ENCODE data around the gene DMBT1.

The DMBT1 gene

DNA sequence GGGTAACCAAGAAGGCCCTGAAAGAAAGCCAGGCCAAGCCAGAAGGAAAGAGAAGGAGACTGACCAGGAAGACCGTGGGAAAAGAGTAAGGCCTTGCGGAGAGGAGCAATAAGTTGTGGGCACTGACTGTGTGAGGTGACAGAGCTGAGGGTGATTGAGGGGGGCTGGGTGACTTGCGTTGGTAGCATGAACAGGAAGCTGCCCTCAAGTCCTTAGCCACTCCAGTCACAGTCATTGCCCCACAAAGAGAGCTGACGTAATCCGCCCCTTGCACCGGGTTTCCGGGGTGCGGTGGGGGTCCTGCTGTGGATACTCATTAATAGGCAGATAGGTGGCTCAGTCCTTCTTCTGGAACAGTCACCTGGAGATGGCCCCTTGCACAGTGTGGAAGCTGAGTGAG is 16.1 kb upstream of the DMBT1 start:
- DNase-seq: no peak
- in situ Hi-C loops (cut with MboI; ENCODE audit: low pct_unique_long_range_greater_than_20kb, low sequenced_read_pairs): no loop called here

- in situ Hi-C loops (cut with MboI; ENCODE audit: low pct_unique_long_range_greater_than_20kb, low sequenced_read_pairs): no loop called here
- no peak for DNase-seq
Measured at GRCh38 chr10:122546242-122546641, 14.3 kb upstream of the DMBT1 start.

- no peak for DNase-seq
Measured at GRCh38 chr10:122548407-122549085, 12.0 kb upstream of the DMBT1 start.

DNA sequence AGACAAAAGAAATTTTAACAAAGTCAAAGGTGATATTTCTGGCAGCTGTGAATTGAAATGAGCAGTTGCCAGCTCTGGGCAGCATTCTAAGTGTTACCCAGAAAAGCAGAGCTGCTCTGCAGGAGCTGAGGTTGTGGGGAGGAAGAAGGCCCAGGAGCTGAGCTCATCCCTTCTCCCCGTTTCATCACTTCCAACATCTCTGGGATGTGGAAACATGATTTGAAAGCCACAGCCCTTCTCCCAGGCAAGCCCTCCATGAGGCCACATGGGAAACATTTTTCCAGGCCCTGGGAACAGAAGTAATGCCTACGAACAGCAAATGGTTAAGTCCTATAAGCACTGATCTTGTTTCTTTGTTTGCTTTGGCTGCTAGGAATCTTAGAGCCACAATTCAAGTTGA is 10.9 kb upstream of the DMBT1 start:
- in situ Hi-C loops (cut with MboI; ENCODE audit: low pct_unique_long_range_greater_than_20kb, low sequenced_read_pairs): no loop called here
- DNase-seq: no peak

More at GRCh38 chr10:122548407-122549085, 12.0 kb upstream of the DMBT1 start:
- in situ Hi-C loops (cut with MboI; ENCODE audit: low pct_unique_long_range_greater_than_20kb, low sequenced_read_pairs): no loop called here

GRCh38 chr10:122550427-122550826 is 10.1 kb upstream of the DMBT1 start:
- DNase-seq: no peak
- in situ Hi-C loops (cut with MboI; ENCODE audit: low pct_unique_long_range_greater_than_20kb, low sequenced_read_pairs): no loop called here

DNA sequence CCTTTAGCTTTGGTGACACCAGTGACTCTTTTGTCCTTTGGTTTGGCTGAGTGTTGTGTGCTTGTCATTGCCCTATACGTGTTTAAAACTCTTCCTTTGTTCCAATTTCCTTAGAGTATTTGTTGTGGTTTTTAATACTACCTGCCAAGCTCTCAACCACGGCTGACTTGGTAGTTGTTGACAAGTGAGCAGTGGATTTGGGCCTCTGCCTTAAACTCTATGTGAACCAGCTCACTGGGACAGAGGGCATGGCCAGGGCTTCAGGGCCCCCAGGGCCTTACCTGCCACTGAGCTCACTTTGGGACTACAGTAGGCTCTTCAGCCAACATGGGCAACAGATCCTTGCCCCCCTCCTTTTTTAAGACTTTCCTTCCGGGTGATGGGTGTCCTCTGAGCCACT is 9.6 kb upstream of the DMBT1 start:
- in situ Hi-C loops (cut with MboI; ENCODE audit: low pct_unique_long_range_greater_than_20kb, low sequenced_read_pairs): no loop called here
- DNase-seq: no peak

DNA sequence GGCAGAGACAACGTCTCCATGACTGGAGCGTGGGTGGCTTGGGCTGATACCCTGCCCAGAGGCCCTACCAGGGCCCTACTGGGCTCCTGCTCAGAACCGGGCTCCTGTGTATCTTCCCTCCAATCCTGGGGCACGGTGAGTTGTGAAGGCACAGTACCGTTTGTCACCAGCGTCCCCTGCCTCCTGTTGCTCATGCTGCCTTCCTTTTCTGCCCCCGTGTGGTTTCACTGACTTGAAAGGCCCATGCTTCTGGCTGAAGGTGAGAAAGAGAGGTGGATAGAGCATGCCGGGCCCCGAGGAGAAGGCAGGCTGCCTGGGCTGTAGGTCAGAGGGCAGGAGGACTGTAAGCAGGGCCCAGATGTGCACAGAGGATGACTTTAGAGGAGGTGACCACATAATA is 9.1 kb upstream of the DMBT1 start:
- DNase-seq: no peak
- in situ Hi-C loops (cut with MboI; ENCODE audit: low pct_unique_long_range_greater_than_20kb, low sequenced_read_pairs): no loop called here

DNA sequence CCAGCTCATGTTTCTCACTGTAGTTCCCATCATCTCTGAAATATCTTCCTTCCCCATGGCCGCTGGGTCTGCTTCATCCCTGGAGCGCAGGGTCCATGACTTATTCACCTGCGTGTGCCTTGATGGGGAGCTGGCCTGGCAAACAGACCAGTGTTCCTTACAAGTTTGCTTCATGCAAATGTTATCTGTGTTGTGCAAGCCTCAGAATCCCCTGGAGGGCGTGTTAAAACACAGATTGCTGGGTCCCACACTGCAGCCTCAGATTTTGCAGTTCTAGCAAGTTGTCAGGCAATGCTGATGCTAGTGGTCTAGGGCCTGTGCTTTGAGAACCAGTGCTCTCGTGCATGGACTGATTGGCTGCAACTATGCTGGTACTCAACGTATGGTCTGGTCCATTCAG is 7.2 kb upstream of the DMBT1 start:
- no peak for DNase-seq
- in situ Hi-C loops (cut with MboI; ENCODE audit: low pct_unique_long_range_greater_than_20kb, low sequenced_read_pairs): no loop called here

DNA sequence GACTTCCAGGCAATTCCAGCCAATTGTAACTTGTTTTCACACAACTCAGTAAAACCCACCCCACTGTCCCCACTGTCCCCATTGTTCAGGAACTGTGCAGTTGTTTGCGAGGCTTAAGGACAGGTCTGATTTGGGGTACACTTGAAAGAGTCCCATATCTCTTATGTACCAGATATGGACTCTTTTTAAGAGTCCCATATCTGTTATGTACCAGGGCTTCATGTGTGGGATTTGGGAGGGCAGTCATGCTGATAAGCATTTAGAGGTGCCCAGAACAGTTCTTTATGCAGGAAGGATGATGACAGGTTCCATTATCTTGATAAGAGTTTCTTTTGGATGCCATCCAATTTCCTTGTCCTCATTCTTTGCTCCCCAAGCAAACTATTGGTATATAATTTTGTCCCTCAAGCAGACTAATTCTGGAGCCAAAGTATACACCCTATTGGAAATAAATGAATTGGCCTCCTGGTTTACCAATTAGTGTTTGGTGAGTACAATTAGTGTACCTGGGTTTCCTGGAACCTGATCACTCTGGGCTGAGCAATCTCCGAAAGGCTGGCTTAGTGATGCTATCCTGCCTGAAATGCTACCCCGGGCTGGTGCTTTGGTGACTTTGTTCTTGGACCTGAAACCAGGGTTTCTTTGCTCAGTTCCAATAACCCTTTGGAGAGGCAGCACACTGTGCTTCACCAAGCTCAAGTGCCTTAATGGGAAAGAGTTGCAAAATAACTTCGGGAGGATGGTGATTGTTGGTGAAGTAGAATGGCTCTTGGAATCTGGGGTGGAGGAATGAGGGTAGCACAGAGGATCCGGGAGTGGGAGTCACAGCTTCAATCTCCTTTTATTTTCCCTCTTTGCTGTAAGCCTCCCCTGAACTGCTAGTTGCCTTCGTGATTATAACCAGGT is 6.2 kb upstream of the DMBT1 start:
- no peak for DNase-seq
- in situ Hi-C loops (cut with MboI; ENCODE audit: low pct_unique_long_range_greater_than_20kb, low sequenced_read_pairs): no loop called here

- in situ Hi-C loops (cut with MboI; ENCODE audit: low pct_unique_long_range_greater_than_20kb, low sequenced_read_pairs): no loop called here
Measured at GRCh38 chr10:122555442-122555841, 5.1 kb upstream of the DMBT1 start.

DNA sequence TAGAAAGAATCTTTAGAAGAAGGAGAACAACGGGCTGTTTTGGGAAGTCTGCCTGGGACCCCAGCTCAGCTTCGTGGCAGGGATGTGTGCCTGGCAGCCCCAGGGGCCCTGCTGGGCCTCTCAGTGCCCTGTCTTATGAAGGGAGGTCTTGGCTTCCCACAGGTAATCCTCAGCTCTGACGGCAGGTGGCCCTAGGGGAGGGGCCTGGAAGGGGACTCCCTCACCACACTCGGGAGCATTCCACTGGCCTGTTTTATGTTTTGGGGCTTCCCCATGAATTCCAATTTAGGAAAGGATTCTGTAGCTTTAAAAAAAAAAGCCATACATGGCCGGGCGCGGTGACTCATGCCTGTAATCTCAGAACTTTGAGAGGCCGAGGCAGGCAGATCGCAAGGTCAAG is 3.0 kb upstream of the DMBT1 start:
- no peak for DNase-seq
- in situ Hi-C loops (cut with MboI; ENCODE audit: low pct_unique_long_range_greater_than_20kb, low sequenced_read_pairs): no loop called here

More at GRCh38 chr10:122555442-122555841, 5.1 kb upstream of the DMBT1 start:
- no peak for DNase-seq

DNA sequence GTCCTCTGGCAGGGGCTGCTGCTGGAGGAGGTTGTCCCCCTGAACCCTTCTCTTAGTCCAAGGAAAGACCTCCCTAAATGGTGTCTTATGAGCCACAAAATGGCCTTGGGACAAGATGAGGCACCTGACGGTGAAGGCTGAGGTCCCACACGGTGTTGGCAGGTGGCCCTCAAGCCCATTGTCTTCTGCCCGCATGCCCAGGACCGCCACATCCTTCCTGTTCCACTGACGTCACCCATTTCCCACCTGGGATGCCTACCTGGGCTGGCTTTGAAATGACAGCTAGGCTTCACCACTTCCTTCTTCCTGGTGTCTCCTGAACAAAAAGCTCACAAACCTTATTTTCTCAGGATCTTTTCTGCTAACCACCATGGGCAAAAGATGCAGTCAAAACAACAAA is 2.1 kb upstream of the DMBT1 start:
- no peak for DNase-seq
- in situ Hi-C loops (cut with MboI; ENCODE audit: low pct_unique_long_range_greater_than_20kb, low sequenced_read_pairs): no loop called here

GRCh38 chr10:122559228-122559627 is 1.3 kb upstream of the DMBT1 start:
- DNase-seq: no peak
- in situ Hi-C loops (cut with MboI; ENCODE audit: low pct_unique_long_range_greater_than_20kb, low sequenced_read_pairs): no loop called here

GRCh38 chr10:122561212-122561611 is 658 bp downstream of the DMBT1 start:
- DNase-seq: no peak
- in situ Hi-C loops (cut with MboI; ENCODE audit: low pct_unique_long_range_greater_than_20kb, low sequenced_read_pairs): no loop called here

DNA sequence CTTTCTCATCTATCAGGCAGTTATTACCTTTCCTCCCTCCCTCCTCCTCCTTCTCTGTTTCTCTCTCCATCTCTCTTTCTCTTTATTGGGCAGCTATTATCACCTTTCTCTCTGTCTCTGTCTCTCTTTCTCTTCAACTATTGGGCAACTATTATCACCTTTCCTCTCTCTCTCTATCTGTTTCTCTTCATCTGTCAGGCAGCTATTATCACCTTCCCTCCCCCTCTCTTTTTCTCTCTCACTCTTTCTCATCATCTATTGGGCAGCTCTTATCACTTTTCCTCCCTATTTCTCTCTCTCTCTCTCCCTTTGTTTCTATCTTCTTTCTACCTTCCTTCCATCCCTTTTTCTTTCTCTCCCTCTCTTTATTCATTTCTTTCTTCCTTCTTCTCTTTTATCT is 1.2 kb downstream of the DMBT1 start:
- in situ Hi-C loops (cut with MboI; ENCODE audit: low pct_unique_long_range_greater_than_20kb, low sequenced_read_pairs): no loop called here
- no peak for DNase-seq

- DNase-seq: no peak
- in situ Hi-C loops (cut with MboI; ENCODE audit: low pct_unique_long_range_greater_than_20kb, low sequenced_read_pairs): no loop called here
Measured at GRCh38 chr10:122564980-122565379, 4.4 kb downstream of the DMBT1 start.

GRCh38 chr10:122565766-122566206 is 5.2 kb downstream of the DMBT1 start:
- in situ Hi-C loops (cut with MboI; ENCODE audit: low pct_unique_long_range_greater_than_20kb, low sequenced_read_pairs): no loop called here
- DNase-seq: peak; percentile 58

DNA sequence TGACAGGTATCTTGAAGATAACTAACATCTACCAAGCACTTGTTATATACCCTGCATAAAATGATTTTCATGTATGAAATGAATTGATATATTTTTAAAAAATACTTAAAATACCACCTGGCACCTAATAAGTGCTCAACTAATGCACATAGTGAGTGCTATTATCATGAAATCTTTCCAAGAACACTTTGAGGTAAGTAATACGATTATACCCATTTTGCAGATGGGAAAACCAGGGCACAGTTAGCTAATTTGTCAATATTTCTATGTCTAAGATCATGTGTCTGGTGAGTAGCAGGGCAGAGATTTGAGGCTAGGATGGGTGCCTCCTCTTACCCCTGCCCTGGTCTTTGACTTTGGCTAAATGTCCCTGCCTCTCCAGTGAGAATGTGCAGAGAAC is 6.1 kb downstream of the DMBT1 start:
- no peak for DNase-seq
- in situ Hi-C loops (cut with MboI; ENCODE audit: low pct_unique_long_range_greater_than_20kb, low sequenced_read_pairs): no loop called here

DNA sequence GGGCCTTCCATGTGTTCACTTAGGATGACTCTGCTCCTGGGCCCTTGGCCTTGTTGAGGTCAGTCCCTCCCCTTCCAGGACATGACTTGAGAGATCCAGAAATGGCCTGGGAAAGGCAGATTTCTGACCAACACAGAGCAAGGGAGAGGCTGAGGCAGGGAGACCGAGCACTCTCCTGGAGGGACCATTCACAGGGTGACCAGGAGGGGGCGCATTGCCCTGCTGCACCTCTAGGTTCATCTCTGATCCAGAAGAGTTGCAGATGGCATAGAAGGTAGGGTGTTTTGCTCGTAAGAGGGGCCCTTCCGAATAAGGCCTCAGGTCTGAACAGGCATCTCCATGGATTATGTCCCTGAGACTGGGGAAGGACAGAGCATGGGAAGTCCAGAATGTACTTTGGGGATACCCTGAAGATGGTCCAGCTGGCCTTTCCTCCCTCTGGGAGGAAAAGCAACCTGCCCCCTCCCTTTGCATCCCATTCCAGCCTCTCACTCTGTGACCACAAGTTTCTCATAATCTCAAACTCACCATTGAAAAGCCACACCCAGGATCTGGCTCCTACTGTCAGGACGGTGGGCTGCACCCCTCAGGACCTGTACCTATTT is 6.6 kb downstream of the DMBT1 start:
- in situ Hi-C loops (cut with MboI; ENCODE audit: low pct_unique_long_range_greater_than_20kb, low sequenced_read_pairs): no loop called here
- DNase-seq: peak; percentile 39

DNA sequence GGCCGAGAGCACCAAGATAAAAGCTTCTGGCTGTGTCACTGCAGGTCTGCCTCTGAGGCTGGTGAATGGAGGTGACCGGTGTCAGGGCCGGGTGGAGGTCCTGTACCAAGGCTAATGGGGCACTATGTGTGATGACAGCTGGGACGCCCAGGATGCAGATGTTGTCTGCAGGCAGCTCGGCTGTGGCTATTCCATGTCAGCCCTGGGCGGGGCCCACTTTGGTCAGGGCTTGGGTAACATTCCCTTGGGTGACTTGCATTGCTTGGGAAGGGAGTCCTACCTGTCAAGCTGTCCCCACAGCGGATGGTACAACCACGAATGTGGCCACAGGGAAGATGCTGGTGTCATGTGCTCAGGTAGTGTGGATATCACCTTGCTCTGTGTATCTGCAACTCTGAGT is 8.0 kb downstream of the DMBT1 start:
- in situ Hi-C loops (cut with MboI; ENCODE audit: low pct_unique_long_range_greater_than_20kb, low sequenced_read_pairs): no loop called here
- no peak for DNase-seq

All from KBM-7 (cell line).